GM19099 (cell line): ENCODE measurements around the gene HAUS8.

Source experiments
- POLR2A ChIP-seq: IDR thresholded peaks from 3 replicates; pipeline ENCODE4 v1.6.1; 2011; ENCODE audit warnings: low read depth; ENCODE audit not compliant: insufficient read length; ENCODE audit errors: extremely low read depth

Gene HAUS8

DNA sequence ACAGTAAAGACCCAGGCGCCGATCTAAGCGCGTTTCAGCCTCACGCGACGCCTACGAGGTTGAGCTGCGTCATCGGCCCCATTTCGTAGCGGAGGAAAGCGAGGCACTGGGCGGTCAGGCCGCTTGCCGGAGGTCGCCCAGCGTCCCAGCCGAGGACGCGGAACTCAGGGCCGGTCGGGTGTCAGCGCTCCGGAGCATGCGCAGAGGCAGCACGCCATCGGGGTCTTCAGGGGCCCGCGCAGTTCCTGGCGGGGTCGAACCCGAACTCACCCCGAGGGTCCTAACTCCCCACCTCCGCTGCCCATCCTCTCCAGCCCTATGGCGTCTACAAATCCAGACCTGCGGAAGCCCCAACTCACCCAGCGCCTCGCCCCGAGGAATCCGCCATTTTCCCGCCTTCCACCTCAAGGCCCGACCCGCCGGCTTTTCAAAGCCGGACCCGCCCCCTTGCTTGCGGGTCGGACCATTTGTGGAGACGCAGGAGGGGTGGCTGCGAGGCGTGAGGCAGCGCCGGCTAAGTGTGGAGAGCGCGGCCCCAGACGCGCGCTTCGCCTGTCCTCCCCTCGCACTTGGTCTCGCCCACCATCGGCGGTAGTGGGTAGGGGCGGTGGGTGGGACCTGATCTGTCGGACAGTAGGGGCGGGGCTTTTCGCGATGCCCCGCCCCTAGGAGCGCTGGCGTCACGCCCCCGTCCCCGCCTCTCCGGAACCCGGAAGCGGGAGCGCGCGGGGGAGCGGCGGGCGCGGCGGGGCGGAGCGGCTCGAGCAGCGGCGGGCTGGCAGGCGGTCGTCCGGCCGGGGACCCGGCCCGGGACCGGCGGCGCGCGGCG is at the start of gene HAUS8, which contains the start of gene MYO9B:
TSS of gene HAUS8 (minus strand) at position 418 of the 829 bp plus-strand sequence. CDS start at position 388, 30 bp downstream.
TSS of gene MYO9B (plus strand) at position 743 of the 829 bp plus-strand sequence. CDS start 25,941 bp downstream, outside the sequence.
- peak; percentile 87 for TF ChIP-seq POLR2A

DNA sequence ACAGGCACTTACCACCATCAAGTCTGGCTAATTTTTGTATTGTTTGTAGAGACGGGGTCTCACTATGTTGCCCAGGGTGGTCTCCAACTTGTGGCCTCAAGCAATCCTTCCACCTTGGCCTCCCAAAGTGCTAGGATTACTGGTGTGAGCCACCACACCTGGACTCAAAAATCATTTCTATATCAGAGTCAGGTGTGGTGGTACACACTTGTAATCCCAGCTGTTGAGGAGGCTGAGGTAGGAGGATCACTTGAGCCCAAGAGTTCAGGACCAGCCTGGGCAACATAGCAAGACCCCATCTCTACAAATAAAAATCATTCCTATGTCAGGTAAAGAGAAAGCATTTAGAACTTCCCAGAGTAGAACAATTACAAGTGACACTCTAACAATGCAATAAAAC is 48.8 kb upstream of the HAUS8 start:
- TF ChIP-seq POLR2A: no peak

DNA sequence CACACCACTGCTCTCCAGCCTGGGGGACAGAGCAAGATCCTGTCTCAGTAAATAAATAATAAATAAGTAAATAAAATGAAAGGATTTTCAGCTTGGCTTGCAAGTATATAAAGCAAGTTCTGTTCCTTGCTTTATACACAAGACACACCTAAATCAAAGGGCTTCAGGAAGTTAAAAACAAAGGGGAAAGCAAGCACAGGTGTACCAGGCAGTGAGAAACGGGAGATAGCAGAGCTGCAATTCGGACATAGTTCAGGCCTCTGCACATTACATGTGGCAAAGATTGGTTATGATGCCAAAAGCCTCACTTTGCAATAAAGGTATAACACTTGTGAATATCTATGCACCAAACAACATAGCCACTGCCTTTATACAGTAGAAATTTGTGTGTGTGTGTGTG is 47.8 kb upstream of the HAUS8 start:
- no peak for TF ChIP-seq POLR2A

- TF ChIP-seq POLR2A: no peak
Measured at GRCh38 chr19:17121736-17122293, 46.6 kb upstream of the HAUS8 start.

GRCh38 chr19:17118957-17119356 is 43.7 kb upstream of the HAUS8 start:
- no peak for TF ChIP-seq POLR2A

- TF ChIP-seq POLR2A: no peak
Measured at GRCh38 chr19:17116996-17117702, 41.9 kb upstream of the HAUS8 start.

- TF ChIP-seq POLR2A: no peak
Measured at GRCh38 chr19:17114414-17114831, 39.2 kb upstream of the HAUS8 start.

DNA sequence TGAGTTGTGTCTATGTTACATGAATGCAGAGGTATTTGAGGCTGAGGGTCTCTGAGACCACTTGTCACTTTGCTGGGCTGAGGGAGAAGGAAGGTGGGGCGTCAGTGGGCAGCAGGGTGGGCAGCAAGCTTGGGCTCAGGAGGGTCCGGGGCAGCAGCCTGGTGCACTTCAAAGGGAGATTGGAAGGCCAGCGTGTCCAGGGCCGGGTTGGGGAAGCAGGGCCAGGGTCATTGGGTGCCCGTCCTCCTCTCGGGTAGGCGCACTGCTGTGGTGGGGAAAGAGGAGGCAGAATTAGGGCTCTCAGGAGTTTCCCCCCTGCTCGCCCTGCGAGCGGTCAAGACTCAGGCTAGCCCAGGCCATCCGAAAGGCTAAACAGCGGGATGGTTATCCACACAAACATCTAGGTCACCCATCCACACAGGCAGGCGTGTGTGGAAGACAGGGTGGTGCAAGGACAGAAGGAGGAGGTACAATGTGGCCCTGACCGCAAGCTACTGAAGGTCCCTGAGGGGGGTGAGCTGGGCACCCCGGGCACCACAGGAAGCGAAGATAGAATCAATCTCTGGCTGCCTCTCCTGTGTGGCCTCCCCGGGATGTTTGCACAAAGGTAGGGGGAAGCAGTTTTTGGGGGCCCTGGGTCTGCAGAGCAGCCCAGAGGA is 38.0 kb upstream of the HAUS8 start:
- no peak for TF ChIP-seq POLR2A

DNA sequence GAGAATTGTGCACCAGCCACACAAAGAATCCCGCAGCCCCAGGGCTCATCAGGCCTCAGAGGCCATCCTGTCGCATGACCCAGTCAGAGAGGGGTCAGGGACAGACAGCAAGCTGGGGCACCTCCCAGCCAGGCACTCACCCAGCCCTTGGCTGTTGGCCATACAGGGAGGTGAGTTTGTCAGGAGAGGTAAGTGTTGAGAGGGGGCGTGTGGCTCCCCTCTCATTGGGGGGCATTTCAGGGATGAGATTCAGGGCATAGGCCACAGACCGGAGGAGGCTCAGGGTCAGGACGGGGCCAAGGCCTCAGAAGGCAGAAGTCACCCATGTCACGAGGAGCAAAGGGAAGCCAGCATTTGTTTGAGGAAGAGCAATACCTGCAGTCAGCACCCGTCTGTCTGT is 37.4 kb upstream of the HAUS8 start:
- no peak for TF ChIP-seq POLR2A

DNA sequence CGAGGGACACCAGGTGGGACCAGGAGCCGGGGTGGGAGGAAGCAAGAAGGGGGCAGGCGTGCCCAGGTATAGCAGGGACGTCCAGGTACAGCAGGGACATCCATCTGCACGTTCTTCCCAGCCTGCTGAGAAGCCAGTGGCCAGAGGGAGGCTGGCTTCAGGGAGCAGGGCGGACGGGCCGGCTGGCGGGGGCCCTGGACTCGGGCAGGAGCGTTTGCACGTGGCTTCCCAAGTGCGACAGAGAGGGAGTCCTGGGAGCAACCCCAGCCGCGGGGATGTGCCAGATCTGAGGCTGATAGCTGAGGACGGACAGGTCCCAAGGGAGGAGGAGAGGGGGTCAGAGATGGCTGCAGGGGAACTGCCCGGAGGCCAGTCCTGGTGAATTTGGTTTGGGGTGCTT is 37.0 kb upstream of the HAUS8 start:
- TF ChIP-seq POLR2A: no peak

DNA sequence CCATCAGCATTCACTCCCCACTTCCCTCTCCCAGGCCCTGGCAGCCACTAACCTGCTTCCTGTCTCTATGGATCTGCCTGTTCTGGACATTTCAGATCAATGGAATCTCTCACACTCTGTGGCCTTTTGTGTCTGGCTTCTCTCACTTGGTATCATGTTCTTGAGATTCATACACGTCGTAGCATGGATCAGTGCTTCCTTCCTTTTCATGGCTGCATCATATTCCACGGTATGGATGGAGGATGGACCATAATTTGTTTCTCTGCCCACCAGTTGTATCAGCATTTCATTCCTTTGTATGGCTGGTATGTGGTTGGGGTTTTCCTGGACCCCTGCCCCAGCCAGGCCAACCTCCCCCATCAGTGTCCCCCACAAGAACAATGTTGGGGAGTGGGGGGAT is 36.5 kb upstream of the HAUS8 start:
- TF ChIP-seq POLR2A: no peak

GRCh38 chr19:17110599-17110966 is 35.3 kb upstream of the HAUS8 start:
- TF ChIP-seq POLR2A: no peak

DNA sequence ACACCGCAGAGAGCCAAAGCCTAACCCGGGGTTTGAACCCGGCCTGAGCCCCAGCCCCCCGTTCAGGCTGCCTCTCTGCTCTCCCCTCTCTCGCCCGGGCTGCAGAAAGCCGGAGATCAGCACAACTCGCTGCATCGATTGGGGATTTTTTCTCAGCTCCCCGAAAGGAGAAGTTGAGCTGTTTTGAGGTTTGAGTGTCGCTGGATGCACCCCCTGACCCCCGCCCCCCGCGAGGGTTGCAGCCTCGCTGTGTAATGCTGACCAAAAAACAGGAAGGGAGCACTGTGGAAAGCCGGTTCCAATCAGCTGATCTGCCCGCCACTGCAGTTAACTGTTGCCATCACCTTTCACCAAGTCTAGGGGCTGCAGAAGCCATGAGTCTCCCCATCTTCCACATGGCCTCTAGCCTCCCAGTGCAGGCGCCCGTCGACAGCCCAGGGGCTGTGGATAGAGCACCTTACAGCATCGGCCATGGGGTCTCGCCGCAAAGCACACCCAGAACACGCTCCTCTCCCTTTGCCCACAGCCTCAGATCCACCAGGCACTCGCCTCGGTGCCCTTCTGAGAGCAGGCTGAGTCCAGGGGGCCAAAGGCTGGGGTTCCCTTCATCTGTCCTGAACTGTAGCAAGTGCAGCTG is 34.8 kb upstream of the HAUS8 start:
- TF ChIP-seq POLR2A: no peak

- TF ChIP-seq POLR2A: no peak
Measured at GRCh38 chr19:17109300-17109699, 34.0 kb upstream of the HAUS8 start.

GRCh38 chr19:17108453-17108784 is 33.2 kb upstream of the HAUS8 start:
- TF ChIP-seq POLR2A: no peak
